WTC11 (cell line): Measurements from ENCODE around the gene NFIL3.

Experiments
- CREB1 ChIP-seq: sonication (generic); formaldehyde crosslinking; IDR thresholded peaks from 2 replicates; pipeline ENCODE4 v1.8.0; 2023; ENCODE audit warnings: mild to moderate bottlenecking, missing genetic modification reagents
- CTCF ChIP-seq: fragments of 200-600 bp; IDR thresholded peaks from 2 replicates; pipeline ENCODE4 v1.8.0; 2022; ENCODE audit warnings: antibody characterized with exemption
- ESRRA ChIP-seq: sonication (generic); formaldehyde crosslinking; IDR thresholded peaks from 2 replicates; pipeline ENCODE4 v1.8.1; 2022; ENCODE audit warnings: mild to moderate bottlenecking, missing genetic modification reagents, borderline replicate concordance
- JAZF1 ChIP-seq: fragments of 250-450 bp; sonication (Bioruptor Pico); IDR thresholded peaks from 2 replicates; pipeline ENCODE4 v1.9.0; 2021; ENCODE audit warnings: moderate library complexity, mild to moderate bottlenecking, inconsistent platforms
- MAX ChIP-seq: sonication (generic); formaldehyde crosslinking; IDR thresholded peaks from 2 replicates; pipeline ENCODE4 v1.8.0; 2022; ENCODE audit warnings: mild to moderate bottlenecking, missing genetic modification reagents
- PRDM15 ChIP-seq: sonication (generic); formaldehyde crosslinking; IDR thresholded peaks from 2 replicates; pipeline ENCODE4 v1.8.0; 2022; ENCODE audit warnings: missing genetic modification reagents
- USF1 ChIP-seq: sonication (generic); formaldehyde crosslinking; IDR thresholded peaks from 2 replicates; pipeline ENCODE4 v1.8.0; 2022; ENCODE audit warnings: mild to moderate bottlenecking, missing genetic modification reagents
- USF2 ChIP-seq: sonication (generic); formaldehyde crosslinking; IDR thresholded peaks from 2 replicates; pipeline ENCODE4 v1.8.1; 2023; ENCODE audit warnings: mild to moderate bottlenecking, missing genetic modification reagents, moderate library complexity

- TF ChIP-seq CTCF (no peak), ESRRA (CRISPR knock-in tag) (no peak), USF2 (CRISPR knock-in tag) (no peak), MAX (no peak), JAZF1 (no peak), USF1 (CRISPR knock-in tag) (no peak), PRDM15 (no peak), CREB1 (CRISPR knock-in tag) (no peak)
These were observed 4.2 kb upstream of the NFIL3 start for GRCh38 chr9:91427873-91428272.
